H9 (cell line): ENCODE data around the gene MOV10L1. TPM values are rescaled to one million over a fixed set of nuclear protein-coding genes. Genes with fewer than 3 reads are reported as not detected.

Experiments used
- DNase-seq: peaks from one replicate; pipeline ENCODE4 v3.0.0-alpha.2; 2017
- H2AFZ ChIP-seq: one replicate; pipeline ENCODE4 v1.6.1; 2013; ENCODE audit warnings: mild to moderate bottlenecking, low read length, control low read depth, moderate library complexity
- H2AK5ac ChIP-seq: 2 replicates; pipeline ENCODE4 v1.6.1; 2013; ENCODE audit warnings: low read length, control low read depth, mixed read lengths; ENCODE audit not compliant: insufficient read length
- H2BK120ac ChIP-seq: one replicate; pipeline ENCODE4 v1.6.1; 2013; ENCODE audit warnings: low read depth, mild to moderate bottlenecking, low read length, control low read depth, inconsistent platforms; ENCODE audit not compliant: poor library complexity, severe bottlenecking
- H2BK12ac ChIP-seq: 2 replicates; pipeline ENCODE4 v1.6.1; 2013; ENCODE audit warnings: low read length, control low read depth, mixed read lengths, low read depth; ENCODE audit not compliant: insufficient read length
- H2BK15ac ChIP-seq: 2 replicates; pipeline ENCODE4 v1.6.1; 2013; ENCODE audit warnings: low read depth, low read length, control low read depth
- H2BK20ac ChIP-seq: one replicate; pipeline ENCODE4 v1.6.1; 2013; ENCODE audit warnings: low read depth, mild to moderate bottlenecking, low read length, control low read depth, inconsistent platforms; ENCODE audit not compliant: poor library complexity, severe bottlenecking
- H2BK5ac ChIP-seq: 2 replicates; pipeline ENCODE4 v1.6.1; 2013; ENCODE audit warnings: low read length, control low read depth, mixed read lengths; ENCODE audit not compliant: insufficient read length
- H3K14ac ChIP-seq: 2 replicates; pipeline ENCODE4 v1.6.1; 2013; ENCODE audit warnings: low read length, control low read depth; ENCODE audit not compliant: insufficient read depth
- H3K18ac ChIP-seq: 2 replicates; pipeline ENCODE4 v1.6.1; 2013; ENCODE audit warnings: low read depth, mild to moderate bottlenecking, mixed read lengths, low read length, control low read depth; ENCODE audit not compliant: insufficient read length
- H3K23ac ChIP-seq: 2 replicates; pipeline ENCODE4 v1.6.1; 2013; ENCODE audit warnings: low read length, control low read depth, mixed read lengths, low read depth; ENCODE audit not compliant: insufficient read length
- H3K23me2 ChIP-seq: 2 replicates; pipeline ENCODE4 v1.6.1; 2013; ENCODE audit warnings: low read depth, mild to moderate bottlenecking, mixed read lengths, low read length, control low read depth; ENCODE audit not compliant: insufficient read length, poor library complexity, severe bottlenecking
- H3K27ac ChIP-seq: 2 replicates; pipeline ENCODE4 v1.5.1; 2013; ENCODE audit warnings: low read length, control low read depth, mixed read lengths, low read depth; ENCODE audit not compliant: insufficient read length
- H3K27me3 ChIP-seq: 2 replicates; pipeline ENCODE4 v1.6.1; 2013; ENCODE audit warnings: low read length, control low read depth, inconsistent platforms; ENCODE audit not compliant: insufficient read depth
- H3K4ac ChIP-seq: 2 replicates; pipeline ENCODE4 v1.6.1; 2013; ENCODE audit warnings: low read depth, mild to moderate bottlenecking, control low read depth, inconsistent platforms, low read length, moderate library complexity
- H3K4me1 ChIP-seq: 2 replicates; pipeline ENCODE4 v1.6.1; 2013; ENCODE audit warnings: low read length, control low read depth, inconsistent platforms; ENCODE audit not compliant: insufficient read depth
- H3K4me2 ChIP-seq: 2 replicates; pipeline ENCODE4 v1.6.1; 2013; ENCODE audit warnings: low read length, control low read depth, mixed read lengths; ENCODE audit not compliant: insufficient read length, insufficient read depth
- H3K56ac ChIP-seq: 2 replicates; pipeline ENCODE4 v1.6.1; 2013; ENCODE audit warnings: low read depth, mild to moderate bottlenecking, mixed read lengths, low read length, control low read depth; ENCODE audit not compliant: insufficient read length
- H3K79me1 ChIP-seq: 2 replicates; pipeline ENCODE4 v1.6.1; 2013; ENCODE audit warnings: low read depth, mild to moderate bottlenecking, moderate library complexity, low read length, control low read depth, inconsistent platforms; ENCODE audit not compliant: insufficient read depth, poor library complexity, severe bottlenecking
- H3K79me2 ChIP-seq: 2 replicates; pipeline ENCODE4 v1.6.1; 2013; ENCODE audit warnings: low read length, control low read depth, inconsistent platforms; ENCODE audit not compliant: insufficient read depth
- H3K9ac ChIP-seq: 2 replicates; pipeline ENCODE4 v1.6.1; 2013; ENCODE audit warnings: low read length, control low read depth, mixed read lengths; ENCODE audit not compliant: insufficient read length; ENCODE audit errors: extremely low read depth
- H3K9me3 ChIP-seq: one replicate; pipeline ENCODE4 v1.6.1; 2013; ENCODE audit warnings: low read depth, low read length, inconsistent platforms; ENCODE audit not compliant: control insufficient read depth
- H3T11ph ChIP-seq: one replicate; pipeline ENCODE4 v1.6.1; 2013; ENCODE audit warnings: mild to moderate bottlenecking, low read length, control low read depth, inconsistent platforms
- H4K20me1 ChIP-seq: one replicate; pipeline ENCODE4 v1.6.1; 2013; ENCODE audit not compliant: control insufficient read depth, insufficient read length, insufficient read depth
- H4K5ac ChIP-seq: 2 replicates; pipeline ENCODE4 v1.6.1; 2013; ENCODE audit warnings: low read depth, mild to moderate bottlenecking, mixed read lengths, low read length, control low read depth; ENCODE audit not compliant: insufficient read length
- H4K8ac ChIP-seq: replicated peaks from 2 replicates; pipeline ENCODE4 v1.6.1; 2013; ENCODE audit warnings: low read length, control low read depth, mixed read lengths, low read depth; ENCODE audit not compliant: insufficient read length
- H4K91ac ChIP-seq: 2 replicates; pipeline ENCODE4 v1.6.1; 2013; ENCODE audit warnings: low read depth, mild to moderate bottlenecking, moderate library complexity, mixed read lengths, low read length, control low read depth; ENCODE audit not compliant: insufficient read length
- H3K27ac Mint-ChIP-seq, 3 experiments: 2 replicates in 2 of 3; 3 replicates in 1 of 3; pipeline ENCODE4 v1.8.0; 2020 to 2021; ENCODE audit warnings: mixed read lengths in 3 of 3, mild to moderate bottlenecking in 1 of 3, moderate library complexity in 1 of 3
- H3K27me3 Mint-ChIP-seq: 2 replicates; pipeline ENCODE4 v1.8.0; 2021; ENCODE audit warnings: low read depth, mild to moderate bottlenecking, moderate library complexity, mixed read lengths
- H3K36me3 Mint-ChIP-seq, 3 experiments: 2 replicates in 2 of 3; 3 replicates in 1 of 3; pipeline ENCODE4 v1.8.0; 2020 to 2021; ENCODE audit warnings: low read depth in 3 of 3, mixed read lengths in 3 of 3; ENCODE audit not compliant: insufficient read depth in 1 of 3
- H3K4me1 Mint-ChIP-seq, 2 experiments: 2 replicates each; pipeline ENCODE4 v1.8.0; 2020; ENCODE audit warnings: mixed read lengths in 2 of 2
- H3K4me3 Mint-ChIP-seq, 2 experiments: 2 replicates in 1 of 2; 3 replicates in 1 of 2; pipeline ENCODE4 v1.8.0; 2020 to 2021; ENCODE audit warnings: mild to moderate bottlenecking in 2 of 2, mixed read lengths in 2 of 2, moderate library complexity in 1 of 2
- H3K9me3 Mint-ChIP-seq, 2 experiments: 2 replicates in 1 of 2; 3 replicates in 1 of 2; pipeline ENCODE4 v1.8.0; 2020; ENCODE audit warnings: mild to moderate bottlenecking in 2 of 2, mixed read lengths in 2 of 2, moderate library complexity in 1 of 2
- WGBS: extraction: QIAGEN DNeasy Blood & Tissue Kit; methylation state at CpG from one replicate; pipeline ENCODE4 v1.1.7; 2013; ENCODE audit warnings: missing lambda C conversion rate, low lambda C conversion rate, mixed read lengths; ENCODE audit not compliant: insufficient read length; ENCODE audit errors: extremely low coverage; 5-methylcytosine and 5-hydroxymethylcytosine counted together
- total RNA-seq: library from RNA; stranded (reverse); gene quantifications from 2 replicates; pipeline ENCODE4 v1.2.1, GENCODE V29; 2021
- TF ChIP-seq, protein P1 (sequence below): fragments of 200-600 bp; sonication (generic); conservative IDR thresholded peaks from 3 replicates; pipeline ENCODE4 v1.8.0; 2021; ENCODE audit warnings: antibody characterized with exemption, mild to moderate bottlenecking

Gene MOV10L1
- total RNA-seq, 1 experiment from 2014 or later = not detected

DNA sequence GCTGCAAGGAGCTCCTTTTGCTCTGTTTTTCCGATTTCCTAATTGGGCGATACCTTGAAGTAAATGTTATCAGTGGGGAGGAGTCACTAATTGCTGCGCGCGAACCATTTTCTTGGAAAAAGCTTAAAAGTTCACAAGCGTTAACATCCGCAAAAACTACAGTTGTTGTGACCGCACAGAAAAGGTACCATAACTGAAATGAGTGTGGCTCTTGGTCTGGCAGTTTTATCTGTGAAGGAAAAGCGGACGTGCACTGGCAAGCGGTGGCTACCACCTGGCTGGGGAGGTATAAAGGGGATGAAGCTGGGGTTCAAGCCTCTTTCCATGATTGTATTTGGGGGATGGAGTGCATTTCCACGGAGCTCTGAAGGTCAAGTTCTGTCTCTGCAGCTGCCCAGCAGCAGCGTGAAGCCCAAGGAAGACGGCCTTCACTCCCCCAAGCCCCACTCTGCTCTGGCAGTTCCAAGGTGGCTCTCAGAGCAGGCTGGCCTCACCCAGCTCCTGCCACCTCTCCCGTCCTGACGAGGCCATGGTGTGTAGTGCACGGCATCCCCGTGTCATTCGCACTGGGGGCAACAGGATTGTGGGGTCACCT, 27.5 kb downstream of the MOV10L1 start:
- no peak overlapping the region for H2BK15ac ChIP-seq
- H3K4me3 Mint-ChIP-seq = no peak overlapping the region
- H3K23ac ChIP-seq = no peak overlapping the region
- H3K79me2 ChIP-seq = no peaks in the 10 kb centered on the region
- H3K4me2 ChIP-seq = no peak overlapping the region
- H3K14ac ChIP-seq = no peak overlapping the region; the same call in 1 of the 2 replicates
- no peaks in the 10 kb centered on the region for H3K36me3 Mint-ChIP-seq
- TF ChIP-seq, protein P1, sequence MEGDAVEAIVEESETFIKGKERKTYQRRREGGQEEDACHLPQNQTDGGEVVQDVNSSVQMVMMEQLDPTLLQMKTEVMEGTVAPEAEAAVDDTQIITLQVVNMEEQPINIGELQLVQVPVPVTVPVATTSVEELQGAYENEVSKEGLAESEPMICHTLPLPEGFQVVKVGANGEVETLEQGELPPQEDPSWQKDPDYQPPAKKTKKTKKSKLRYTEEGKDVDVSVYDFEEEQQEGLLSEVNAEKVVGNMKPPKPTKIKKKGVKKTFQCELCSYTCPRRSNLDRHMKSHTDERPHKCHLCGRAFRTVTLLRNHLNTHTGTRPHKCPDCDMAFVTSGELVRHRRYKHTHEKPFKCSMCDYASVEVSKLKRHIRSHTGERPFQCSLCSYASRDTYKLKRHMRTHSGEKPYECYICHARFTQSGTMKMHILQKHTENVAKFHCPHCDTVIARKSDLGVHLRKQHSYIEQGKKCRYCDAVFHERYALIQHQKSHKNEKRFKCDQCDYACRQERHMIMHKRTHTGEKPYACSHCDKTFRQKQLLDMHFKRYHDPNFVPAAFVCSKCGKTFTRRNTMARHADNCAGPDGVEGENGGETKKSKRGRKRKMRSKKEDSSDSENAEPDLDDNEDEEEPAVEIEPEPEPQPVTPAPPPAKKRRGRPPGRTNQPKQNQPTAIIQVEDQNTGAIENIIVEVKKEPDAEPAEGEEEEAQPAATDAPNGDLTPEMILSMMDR = no peak
- H4K91ac ChIP-seq = no peak overlapping the region
- no peak for DNase-seq
- H3K9me3 Mint-ChIP-seq = no peaks in the 10 kb centered on the region; a peak in 2 of 5 replicates
- no peak overlapping the region for H3T11ph ChIP-seq
- H3K4me1 Mint-ChIP-seq = peaks cover 0 to 6% of the 10 kb centered on the region in 2 experiments; a peak in 3 of 4 replicates
- H4K5ac ChIP-seq = no peak overlapping the region
- peaks cover 35% of the 10 kb centered on the region for H3K27me3 Mint-ChIP-seq
- no CpG with 5 or more reads among the region's 19 CpGs for WGBS
- no peak overlapping the region for H3K27ac ChIP-seq
- no peaks in the 10 kb centered on the region for H3K23me2 ChIP-seq
- H2BK5ac ChIP-seq = no peak overlapping the region
- H3K56ac ChIP-seq = no peak overlapping the region
- H2AFZ ChIP-seq = no peak overlapping the region
- no peak overlapping the region for H3K27ac Mint-ChIP-seq
- H4K8ac ChIP-seq = no peak overlapping the region
- no peak overlapping the region for H2BK20ac ChIP-seq
- no peaks in the 10 kb centered on the region for H3K4me1 ChIP-seq
- H2BK12ac ChIP-seq = no peak overlapping the region
- no peak overlapping the region for H2BK120ac ChIP-seq
- H2AK5ac ChIP-seq = no peak overlapping the region
- no peaks in the 10 kb centered on the region for H4K20me1 ChIP-seq
- no peak overlapping the region for H3K18ac ChIP-seq
- H3K27me3 ChIP-seq = no peaks in the 10 kb centered on the region
- H3K79me1 ChIP-seq = no peaks in the 10 kb centered on the region
- no peak overlapping the region for H3K4ac ChIP-seq
- no peak overlapping the region for H3K9ac ChIP-seq
- no peaks in the 10 kb centered on the region for H3K9me3 ChIP-seq
